Measurements from ENCODE around the gene PLAAT4.
A peak's percentile ranks its signal among the peaks of the same experiment; 100 is the strongest.
"Not testable (repeated sequence)": the region's sequence is repeated elsewhere in the genome, so short reads cannot be mapped to it uniquely, and the experiment has no call there.

PLAAT4 gene

GRCh38 chr11:63535734-63536133, 874 bp upstream of the PLAAT4 start:
- no peak overlapping the region for H3K27ac ChIP-seq
- H3K27me3 ChIP-seq (replicated peaks) = no peaks in the 10 kb centered on the region
- no peak for DNase-seq
- no peaks in the 10 kb centered on the region for H3K36me3 ChIP-seq (replicated peaks)
- no peak for TF ChIP-seq CTCF (IDR thresholded peaks at IDR 0.05; ENCODE audit: low read depth, low read length, missing control alignments)
- in situ Hi-C loops (cut with HindIII; ENCODE audit: low pct_ligation_motif_present, low sequenced_read_pairs) = no loop called here
- H3K4me3 ChIP-seq (ENCODE audit: low read depth, low read length) = no peak overlapping the region

- DNase-seq = no peak
- TF ChIP-seq CTCF (IDR thresholded peaks at IDR 0.05; ENCODE audit: low read depth, low read length, missing control alignments) = no peak
- peak overlapping the region; percentile 22 for H3K4me3 ChIP-seq (ENCODE audit: low read depth, low read length)
- no peaks in the 10 kb centered on the region for H3K36me3 ChIP-seq (replicated peaks)
- no peak overlapping the region for H3K27ac ChIP-seq
- H3K27me3 ChIP-seq (replicated peaks) = no peaks in the 10 kb centered on the region
- in situ Hi-C loops (cut with HindIII; ENCODE audit: low pct_ligation_motif_present, low sequenced_read_pairs) = no loop called here
Observed at GRCh38 chr11:63537293-63538101, 889 bp downstream of the PLAAT4 start.

DNA sequence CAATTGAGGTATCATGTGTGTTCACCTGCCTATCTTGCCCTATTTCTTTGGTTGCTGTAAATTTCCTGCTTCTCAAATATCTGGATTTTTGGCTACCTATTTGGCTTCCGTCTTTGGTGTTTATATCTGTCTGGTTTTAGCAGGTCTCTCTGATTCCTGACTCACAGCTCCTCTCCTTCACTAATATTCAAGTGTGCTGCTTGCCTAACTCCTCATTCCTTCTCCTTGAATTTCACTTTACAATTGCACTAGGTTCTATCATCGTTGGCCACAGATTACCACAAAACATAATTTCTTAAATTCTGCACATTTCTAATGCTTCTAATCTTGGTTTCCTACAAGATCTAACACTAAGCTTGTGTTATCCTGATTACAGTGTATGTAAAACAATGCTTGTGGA, 5.9 kb downstream of the PLAAT4 start:
- H3K27me3 ChIP-seq (replicated peaks); H3K36me3 ChIP-seq (replicated peaks); H3K4me3 ChIP-seq (ENCODE audit: low read depth, low read length); DNase-seq; in situ Hi-C loops (cut with HindIII; ENCODE audit: low pct_ligation_motif_present, low sequenced_read_pairs); H3K27ac ChIP-seq: not testable (repeated sequence)

DNA sequence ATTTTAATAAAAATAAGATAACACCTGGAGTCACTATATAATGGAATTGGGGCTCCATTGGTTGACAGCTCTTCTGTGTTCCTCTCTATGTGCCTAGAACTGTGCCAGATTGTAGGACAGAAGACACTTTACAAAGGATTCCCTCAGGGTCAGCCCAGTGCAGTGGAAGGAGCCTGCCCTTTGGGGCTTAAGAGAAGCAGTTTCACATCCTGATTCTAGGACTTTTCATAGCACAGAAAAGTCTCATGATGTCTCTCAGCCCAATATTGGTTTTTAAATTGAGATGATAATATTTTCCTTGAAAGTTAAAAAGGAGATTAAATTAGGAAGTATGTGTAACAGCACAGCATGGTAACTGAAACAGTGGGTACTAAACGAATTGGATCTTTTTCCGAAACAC, 7.1 kb downstream of the PLAAT4 start:
- in situ Hi-C loops (cut with HindIII; ENCODE audit: low pct_ligation_motif_present, low sequenced_read_pairs) = no loop called here
- H3K27ac ChIP-seq = no peak overlapping the region
- H3K4me3 ChIP-seq (ENCODE audit: low read depth, low read length) = no peak overlapping the region
- H3K27me3 ChIP-seq (replicated peaks) = no peaks in the 10 kb centered on the region
- no peaks in the 10 kb centered on the region for H3K36me3 ChIP-seq (replicated peaks)
- TF ChIP-seq CTCF (IDR thresholded peaks at IDR 0.05; ENCODE audit: low read depth, low read length, missing control alignments) = no peak
- DNase-seq = no peak

- H3K27ac ChIP-seq = no peak overlapping the region
- H3K4me3 ChIP-seq (ENCODE audit: low read depth, low read length) = no peak overlapping the region
- no peaks in the 10 kb centered on the region for H3K36me3 ChIP-seq (replicated peaks)
- no peak for DNase-seq
- TF ChIP-seq CTCF (IDR thresholded peaks at IDR 0.05; ENCODE audit: low read depth, low read length, missing control alignments) = no peak
- H3K27me3 ChIP-seq (replicated peaks) = no peaks in the 10 kb centered on the region
- in situ Hi-C loops (cut with HindIII; ENCODE audit: low pct_ligation_motif_present, low sequenced_read_pairs) = no loop called here
Observed at GRCh38 chr11:63547061-63547460, 10.5 kb downstream of the PLAAT4 start.

DNA sequence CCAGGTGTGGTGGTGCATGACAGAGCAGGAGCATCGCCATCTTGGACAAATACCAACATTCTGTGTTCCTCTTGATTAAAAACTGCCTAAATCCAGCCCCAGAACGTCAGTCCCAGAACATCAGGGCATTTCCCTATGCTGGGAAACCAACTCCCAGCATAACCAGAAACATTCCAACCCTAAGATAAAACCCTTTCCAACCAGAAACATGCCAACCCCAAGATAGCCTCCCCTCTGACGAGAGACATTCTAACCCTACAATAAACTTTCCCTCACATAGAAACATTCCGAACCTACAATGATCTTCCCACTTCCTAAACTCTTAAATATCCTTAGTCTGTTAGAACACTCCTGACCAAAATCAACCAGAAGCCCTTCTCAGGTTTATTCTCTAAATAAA, 11.6 kb downstream of the PLAAT4 start:
- TF ChIP-seq CTCF (IDR thresholded peaks at IDR 0.05; ENCODE audit: low read depth, low read length, missing control alignments) = no peak
- H3K27ac ChIP-seq = no peak overlapping the region
- no peak overlapping the region for H3K4me3 ChIP-seq (ENCODE audit: low read depth, low read length)
- no peaks in the 10 kb centered on the region for H3K36me3 ChIP-seq (replicated peaks)
- in situ Hi-C loops (cut with HindIII; ENCODE audit: low pct_ligation_motif_present, low sequenced_read_pairs) = no loop called here
- H3K27me3 ChIP-seq (replicated peaks) = no peaks in the 10 kb centered on the region
- no peak for DNase-seq
